HEK293T (cell line): ENCODE measurements around the gene PCP4.

ENCODE experiments used
- CTCF ChIA-PET: fragments of 350-600 bp; formaldehyde crosslinking; extraction: SDS; loops from one replicate; lab custom pipeline; 2021; ENCODE audit warnings: antibody characterized with exemption, inconsistent platforms; lab: Yijun Ruan, JAX
- POLR2A ChIA-PET: fragments of 350-600 bp; formaldehyde crosslinking; extraction: SDS; loops from one replicate; lab custom pipeline; 2020; ENCODE audit warnings: antibody characterized with exemption, inconsistent platforms; lab: Yijun Ruan, JAX
- DNase-seq: peaks from one replicate; pipeline ENCODE4 v3.0.0; 2012; ENCODE audit warnings: mixed read lengths; ENCODE audit errors: extremely low spot score
- ARNT ChIP-seq: fragments of 450-650 bp; IDR thresholded peaks from 2 replicates; pipeline ENCODE4 v1.6.1; 2017; ENCODE audit warnings: mild to moderate bottlenecking
- BHLHE40 ChIP-seq: fragments of 450-650 bp; IDR thresholded peaks from 2 replicates; pipeline ENCODE4 v1.6.1; 2016; ENCODE audit warnings: mild to moderate bottlenecking, moderate library complexity, borderline replicate concordance
- CTBP1 ChIP-seq: fragments of 450-650 bp; IDR thresholded peaks from 2 replicates; pipeline ENCODE4 v1.6.1; 2016; ENCODE audit warnings: borderline replicate concordance
- ELF4 ChIP-seq: fragments of 450-650 bp; IDR thresholded peaks from 2 replicates; pipeline ENCODE4 v1.6.1; 2017; ENCODE audit warnings: antibody characterized with exemption
- FOXA1 ChIP-seq: fragments of 450-650 bp; IDR thresholded peaks from 2 replicates; pipeline ENCODE4 v1.6.1; 2016; ENCODE audit warnings: mild to moderate bottlenecking
- FOXK2 ChIP-seq: fragments of 450-650 bp; IDR thresholded peaks from 2 replicates; pipeline ENCODE4 v1.6.1; 2016; ENCODE audit warnings: mild to moderate bottlenecking
- FOXM1 ChIP-seq: fragments of 450-650 bp; IDR thresholded peaks from 2 replicates; pipeline ENCODE4 v1.6.1; 2017; ENCODE audit warnings: mild to moderate bottlenecking, borderline replicate concordance
- HDGF ChIP-seq: fragments of 450-650 bp; IDR thresholded peaks from 2 replicates; pipeline ENCODE4 v1.6.1; 2017; ENCODE audit warnings: antibody characterized with exemption, borderline replicate concordance
- L3MBTL2 ChIP-seq: fragments of 450-650 bp; conservative IDR thresholded peaks from 2 replicates; pipeline ENCODE4 v1.6.1; 2016; ENCODE audit warnings: mild to moderate bottlenecking
- LEF1 ChIP-seq: fragments of 450-650 bp; IDR thresholded peaks from 2 replicates; pipeline ENCODE4 v1.6.1; 2017; ENCODE audit warnings: mild to moderate bottlenecking, borderline replicate concordance
- NFRKB ChIP-seq: fragments of 450-650 bp; IDR thresholded peaks from 2 replicates; pipeline ENCODE4 v1.6.1; 2016; ENCODE audit warnings: mild to moderate bottlenecking, moderate library complexity
- SP1 ChIP-seq: fragments of 450-650 bp; IDR thresholded peaks from 2 replicates; pipeline ENCODE4 v1.6.1; 2017
- SUZ12 ChIP-seq: fragments of 450-650 bp; IDR thresholded peaks from 2 replicates; pipeline ENCODE4 v1.6.1; 2016; ENCODE audit warnings: mild to moderate bottlenecking
- TARDBP ChIP-seq: fragments of 450-650 bp; IDR thresholded peaks from 2 replicates; pipeline ENCODE4 v1.6.1; 2016
- ZNF384 ChIP-seq: fragments of 450-650 bp; IDR thresholded peaks from 2 replicates; pipeline ENCODE4 v1.6.1; 2016
- TF ChIP-seq, protein P1 (sequence below): fragments of 450-650 bp; IDR thresholded peaks from 2 replicates; pipeline ENCODE4 v1.6.1; 2016

The PCP4 gene

GRCh38 chr21:39867198-39867650 is at the start of gene PCP4:
Gene PCP4 (plus strand): TSS chr21:39867438. CDS start chr21:39867502, 64 bp downstream.
- peak; percentile 65 for DNase-seq
- POLR2A ChIA-PET, result no interaction called here
- TF ChIP-seq SP1 (no peak), TARDBP (no peak), LEF1 (no peak), SUZ12 (no peak), CTBP1 (no peak), ARNT (no peak), FOXM1 (no peak), L3MBTL2 (no peak), BHLHE40 (no peak), NFRKB (no peak), ZNF384 (no peak), FOXK2 (no peak), FOXA1 (no peak), HDGF (no peak), ELF4 (no peak)
- TF ChIP-seq, protein P1, sequence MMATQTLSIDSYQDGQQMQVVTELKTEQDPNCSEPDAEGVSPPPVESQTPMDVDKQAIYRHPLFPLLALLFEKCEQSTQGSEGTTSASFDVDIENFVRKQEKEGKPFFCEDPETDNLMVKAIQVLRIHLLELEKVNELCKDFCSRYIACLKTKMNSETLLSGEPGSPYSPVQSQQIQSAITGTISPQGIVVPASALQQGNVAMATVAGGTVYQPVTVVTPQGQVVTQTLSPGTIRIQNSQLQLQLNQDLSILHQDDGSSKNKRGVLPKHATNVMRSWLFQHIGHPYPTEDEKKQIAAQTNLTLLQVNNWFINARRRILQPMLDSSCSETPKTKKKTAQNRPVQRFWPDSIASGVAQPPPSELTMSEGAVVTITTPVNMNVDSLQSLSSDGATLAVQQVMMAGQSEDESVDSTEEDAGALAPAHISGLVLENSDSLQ, result no peak
- CTCF ChIA-PET, result interaction anchor here (0.6 to 1.8 kb wide), 6 partner anchors 27 to 674 kb away, joined by 3 to 11 read pairs (median 4); no protein-coding TSS in a partner anchor

GRCh38 chr21:39818557-39818956 is 48.7 kb upstream of the PCP4 start:
- no peak for DNase-seq
- CTCF ChIA-PET, result no interaction called here
- POLR2A ChIA-PET, result no interaction called here
- no peak for TF ChIP-seq SUZ12
- TF ChIP-seq FOXK2, result no peak
- no peak for TF ChIP-seq FOXA1
- TF ChIP-seq LEF1, result no peak
- TF ChIP-seq ARNT, result no peak
- TF ChIP-seq HDGF, result no peak
- TF ChIP-seq L3MBTL2, result no peak
- no peak for TF ChIP-seq ELF4

- TF ChIP-seq FOXM1 (no peak), FOXK2 (no peak), SP1 (no peak), ELF4 (no peak), NFRKB (no peak), BHLHE40 (no peak), ARNT (no peak), ZNF384 (no peak), HDGF (no peak), L3MBTL2 (no peak)
- ChIA-PET CTCF (no interaction called here), POLR2A (no interaction called here)
- DNase-seq, result no peak
These were observed 45.2 kb upstream of the PCP4 start for GRCh38 chr21:39822042-39822441.

DNA sequence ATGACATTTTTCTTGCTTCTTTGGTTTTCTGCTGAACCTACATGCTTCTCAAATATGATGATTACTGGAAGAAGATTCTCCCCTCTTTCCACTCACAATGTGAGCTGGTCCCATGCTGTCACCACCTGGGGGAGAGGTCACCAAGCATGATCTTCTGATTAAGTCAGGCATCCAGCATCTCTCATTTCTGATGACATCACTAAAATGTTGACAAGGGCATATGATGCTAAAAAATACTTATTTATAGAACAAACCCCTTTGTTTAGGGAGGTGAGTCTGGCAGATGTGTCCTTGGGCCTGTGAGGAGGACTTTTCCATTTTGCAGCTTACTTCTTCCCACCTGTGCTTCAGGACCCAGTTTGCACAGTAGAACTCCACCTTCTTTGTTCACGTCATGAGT is 42.0 kb upstream of the PCP4 start:
- CTCF ChIA-PET, result no interaction called here

GRCh38 chr21:39834543-39834942 is 32.7 kb upstream of the PCP4 start:
- ChIA-PET POLR2A (no interaction called here), CTCF (interaction anchor here (0.7 kb wide), 1 partner anchor 85 kb away, joined by 3 read pairs; no protein-coding TSS in a partner anchor)
- TF ChIP-seq FOXM1 (no peak), SP1 (no peak), BHLHE40 (no peak), SUZ12 (no peak), FOXA1 (no peak), ARNT (no peak), ELF4 (no peak), L3MBTL2 (no peak), ZNF384 (no peak), TARDBP (no peak), FOXK2 (no peak), CTBP1 (no peak), NFRKB (no peak), LEF1 (no peak), HDGF (no peak)
- TF ChIP-seq, protein P1, result no peak
- no peak for DNase-seq

More for the DNA sequence above, 42.0 kb upstream of the PCP4 start:
- DNase-seq, result no peak
- POLR2A ChIA-PET, result no interaction called here
- no peak for TF ChIP-seq BHLHE40
- no peak for TF ChIP-seq ZNF384

DNA sequence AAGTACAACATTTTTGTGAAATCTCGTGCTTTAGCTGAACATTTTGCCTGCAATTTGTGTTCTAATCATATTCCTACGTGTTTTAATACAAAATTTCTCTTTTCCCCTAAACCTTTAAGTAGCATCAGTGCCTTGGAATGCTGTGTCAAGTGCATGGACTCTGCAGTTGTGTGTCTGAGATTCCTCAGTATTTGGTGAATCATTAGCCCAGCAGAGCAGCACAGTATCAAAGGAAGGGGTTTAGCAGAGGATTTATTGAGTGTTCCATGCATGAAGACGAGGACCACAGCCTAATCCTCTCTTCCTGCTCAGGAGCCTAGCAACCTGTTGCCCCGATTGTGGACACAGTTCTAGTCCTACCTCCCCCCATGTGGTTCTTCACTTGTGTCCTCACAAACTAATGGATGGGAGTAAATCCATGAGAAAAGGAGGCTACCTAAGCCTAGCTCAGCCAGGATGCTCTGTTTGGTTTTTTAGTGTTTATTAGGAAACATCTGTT is 29.3 kb upstream of the PCP4 start:
- CTCF ChIA-PET, result no interaction called here
- no peak for TF ChIP-seq FOXA1
- no peak for TF ChIP-seq HDGF
- no peak for TF ChIP-seq L3MBTL2
- no peak for TF ChIP-seq NFRKB
- no peak for TF ChIP-seq ZNF384
- TF ChIP-seq FOXK2, result no peak
- TF ChIP-seq TARDBP, result no peak
- no peak for TF ChIP-seq LEF1
- TF ChIP-seq FOXM1, result no peak
- no peak for TF ChIP-seq BHLHE40
- no peak for TF ChIP-seq SUZ12
- no peak for TF ChIP-seq CTBP1
- POLR2A ChIA-PET, result no interaction called here
- DNase-seq, result no peak

GRCh38 chr21:39840373-39841097 is 26.7 kb upstream of the PCP4 start:
- ChIA-PET CTCF (no interaction called here), POLR2A (no interaction called here)
- TF ChIP-seq HDGF (no peak), FOXK2 (no peak), ARNT (no peak), SP1 (no peak), LEF1 (no peak), BHLHE40 (no peak), ELF4 (no peak), CTBP1 (no peak), FOXA1 (no peak), FOXM1 (no peak), NFRKB (no peak), ZNF384 (no peak), SUZ12 (no peak), TARDBP (no peak), L3MBTL2 (no peak)
- TF ChIP-seq, protein P1, result no peak
- DNase-seq, result no peak
